Tibial artery (tissue), 4 donors: ENCODE results near the gene MSH6.

Experiments
- DNase-seq, 2 donors: peaks; one replicate each; pipeline ENCODE4 v3.0.0-alpha.2; 2019
- H3K27ac ChIP-seq, 2 donors: fragments of 200-600 bp; sonication (generic) in 1 of 2; 1 replicate in 1 of 2; 2 replicates in 1 of 2; pipeline ENCODE4 v1.5.1; 2018 to 2019; ENCODE audit warnings: mild to moderate bottlenecking in 1 of 2
- H3K27me3 ChIP-seq, 2 donors: fragments of 200-600 bp; sonication (generic) in 1 of 2; one replicate each; pipeline versions ENCODE4 v1.5.1 to v1.6.0; 2016 to 2019
- H3K36me3 ChIP-seq, 3 donors: fragments of 200-600 bp; sonication (generic) in 2 of 3; one replicate each; pipeline ENCODE4 v1.5.1; 2016 to 2019; ENCODE audit warnings: mild to moderate bottlenecking in 2 of 3
- H3K4me1 ChIP-seq, 4 donors: fragments of 200-600 bp; sonication (generic) in 2 of 4; 1 replicate in 3 of 4; 2 replicates in 1 of 4; pipeline ENCODE4 v1.5.1; 2016 to 2019
- H3K4me3 ChIP-seq, 2 donors: fragments of 200-600 bp; sonication (generic) in 1 of 2; 1 replicate in 1 of 2; 2 replicates in 1 of 2; pipeline ENCODE4 v1.5.1; 2018 to 2019; ENCODE audit warnings: mild to moderate bottlenecking in 2 of 2
- H3K9me3 ChIP-seq, 3 donors: fragments of 200-600 bp; sonication (generic) in 1 of 3; one replicate each; pipeline ENCODE4 v1.5.1; 2016 to 2019
- intact Hi-C: fragments of 100-400 bp; cut with DNase I; formaldehyde crosslinking; loops from one replicate; pipeline ENCODE4 v1.15.0; 2023; ENCODE audit warnings: low total_unique reads
- TF ChIP-seq, protein P1 (sequence below), 2 experiments: fragments of 200-600 bp in 1 of 2; fragments of 450-650 bp in 1 of 2; IDR thresholded peaks; one replicate each; pipeline ENCODE4 v1.5.1; 2017 to 2019; ENCODE audit warnings: antibody characterized with exemption in 2 of 2, mild to moderate bottlenecking in 1 of 2, moderate library complexity in 1 of 2

The MSH6 gene

GRCh38 chr2:47784352-47784851, 1.5 kb downstream of the MSH6 start:
- H3K27ac ChIP-seq, result peak overlapping the region; percentile 90 to 93
- H3K36me3 ChIP-seq, result no peaks in the 10 kb centered on the region
- H3K4me3 ChIP-seq, result peak overlapping the region; percentile 86 to 98
- intact Hi-C loops, result loop anchor here (5.0 kb wide), 1 partner anchor 123 kb away; the partner anchor contains the start of gene FBXO11
- H3K9me3 ChIP-seq, result no peaks in the 10 kb centered on the region
- no peaks in the 10 kb centered on the region for H3K27me3 ChIP-seq
- no peak for DNase-seq
- peaks cover 0 to 26% (median 12%) of the 10 kb centered on the region in 4 donors for H3K4me1 ChIP-seq
- TF ChIP-seq, protein P1, sequence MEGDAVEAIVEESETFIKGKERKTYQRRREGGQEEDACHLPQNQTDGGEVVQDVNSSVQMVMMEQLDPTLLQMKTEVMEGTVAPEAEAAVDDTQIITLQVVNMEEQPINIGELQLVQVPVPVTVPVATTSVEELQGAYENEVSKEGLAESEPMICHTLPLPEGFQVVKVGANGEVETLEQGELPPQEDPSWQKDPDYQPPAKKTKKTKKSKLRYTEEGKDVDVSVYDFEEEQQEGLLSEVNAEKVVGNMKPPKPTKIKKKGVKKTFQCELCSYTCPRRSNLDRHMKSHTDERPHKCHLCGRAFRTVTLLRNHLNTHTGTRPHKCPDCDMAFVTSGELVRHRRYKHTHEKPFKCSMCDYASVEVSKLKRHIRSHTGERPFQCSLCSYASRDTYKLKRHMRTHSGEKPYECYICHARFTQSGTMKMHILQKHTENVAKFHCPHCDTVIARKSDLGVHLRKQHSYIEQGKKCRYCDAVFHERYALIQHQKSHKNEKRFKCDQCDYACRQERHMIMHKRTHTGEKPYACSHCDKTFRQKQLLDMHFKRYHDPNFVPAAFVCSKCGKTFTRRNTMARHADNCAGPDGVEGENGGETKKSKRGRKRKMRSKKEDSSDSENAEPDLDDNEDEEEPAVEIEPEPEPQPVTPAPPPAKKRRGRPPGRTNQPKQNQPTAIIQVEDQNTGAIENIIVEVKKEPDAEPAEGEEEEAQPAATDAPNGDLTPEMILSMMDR (IDR thresholded peaks at IDR 0.05), result no peak

DNA sequence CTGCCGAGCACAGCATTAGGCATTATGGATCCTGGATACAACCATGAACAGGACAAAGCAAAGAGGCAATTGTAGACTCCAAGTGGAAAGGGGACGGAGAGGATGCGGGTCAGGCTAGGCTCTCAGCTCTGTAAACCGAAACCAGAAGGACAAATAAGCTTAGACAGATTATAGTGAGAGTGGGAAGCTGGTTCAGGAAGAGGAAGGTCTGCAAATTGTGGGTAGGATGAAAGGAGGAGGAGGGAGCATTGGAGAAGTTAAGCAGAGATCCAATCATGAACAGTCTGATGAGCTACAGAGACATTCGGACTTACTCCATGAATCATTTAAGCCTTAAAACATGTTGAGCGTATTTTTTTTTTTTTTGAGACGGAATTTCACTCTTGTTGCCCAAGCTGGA, 3.0 kb downstream of the MSH6 start:
- no peaks in the 10 kb centered on the region for H3K27me3 ChIP-seq
- no peak overlapping the region for H3K4me3 ChIP-seq
- intact Hi-C loops, result no loop called here
- TF ChIP-seq, protein P1 (IDR thresholded peaks at IDR 0.05), result no peak
- no peak for DNase-seq
- no peaks in the 10 kb centered on the region for H3K9me3 ChIP-seq
- H3K4me1 ChIP-seq, result peaks cover 0 to 32% (median 14%) of the 10 kb centered on the region in 4 donors
- H3K36me3 ChIP-seq, result no peaks in the 10 kb centered on the region
- no peak overlapping the region for H3K27ac ChIP-seq

GRCh38 chr2:47796090-47796697, 13.2 kb downstream of the MSH6 start:
- TF ChIP-seq, protein P1 (IDR thresholded peaks at IDR 0.05), result no peak
- Histone ChIP-seq H3K9me3 (no peaks in the 10 kb centered on the region), H3K4me1 (peaks cover 0 to under 1% (median 0%) of the 10 kb centered on the region in 4 donors), H3K4me3 (no peak overlapping the region), H3K36me3 (peaks cover 51 to 87% (median 63%) of the 10 kb centered on the region in 3 donors), H3K27ac (no peak overlapping the region), H3K27me3 (no peaks in the 10 kb centered on the region)
- intact Hi-C loops, result no loop called here
- no peak for DNase-seq

DNA sequence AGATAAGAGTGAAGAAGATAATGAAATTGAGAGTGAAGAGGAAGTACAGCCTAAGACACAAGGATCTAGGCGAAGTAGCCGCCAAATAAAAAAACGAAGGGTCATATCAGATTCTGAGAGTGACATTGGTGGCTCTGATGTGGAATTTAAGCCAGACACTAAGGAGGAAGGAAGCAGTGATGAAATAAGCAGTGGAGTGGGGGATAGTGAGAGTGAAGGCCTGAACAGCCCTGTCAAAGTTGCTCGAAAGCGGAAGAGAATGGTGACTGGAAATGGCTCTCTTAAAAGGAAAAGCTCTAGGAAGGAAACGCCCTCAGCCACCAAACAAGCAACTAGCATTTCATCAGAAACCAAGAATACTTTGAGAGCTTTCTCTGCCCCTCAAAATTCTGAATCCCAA, 15.7 kb downstream of the MSH6 start:
- Histone ChIP-seq H3K4me3 (no peak overlapping the region), H3K4me1 (no peaks in the 10 kb centered on the region), H3K27ac (no peak overlapping the region), H3K36me3 (peaks cover 74 to 94% (median 87%) of the 10 kb centered on the region in 3 donors), H3K27me3 (no peaks in the 10 kb centered on the region), H3K9me3 (peaks cover 0 to 4% (median 0%) of the 10 kb centered on the region in 3 donors)
- TF ChIP-seq, protein P1 (IDR thresholded peaks at IDR 0.05), result no peak
- DNase-seq, result no peak
- intact Hi-C loops, result no loop called here

DNA sequence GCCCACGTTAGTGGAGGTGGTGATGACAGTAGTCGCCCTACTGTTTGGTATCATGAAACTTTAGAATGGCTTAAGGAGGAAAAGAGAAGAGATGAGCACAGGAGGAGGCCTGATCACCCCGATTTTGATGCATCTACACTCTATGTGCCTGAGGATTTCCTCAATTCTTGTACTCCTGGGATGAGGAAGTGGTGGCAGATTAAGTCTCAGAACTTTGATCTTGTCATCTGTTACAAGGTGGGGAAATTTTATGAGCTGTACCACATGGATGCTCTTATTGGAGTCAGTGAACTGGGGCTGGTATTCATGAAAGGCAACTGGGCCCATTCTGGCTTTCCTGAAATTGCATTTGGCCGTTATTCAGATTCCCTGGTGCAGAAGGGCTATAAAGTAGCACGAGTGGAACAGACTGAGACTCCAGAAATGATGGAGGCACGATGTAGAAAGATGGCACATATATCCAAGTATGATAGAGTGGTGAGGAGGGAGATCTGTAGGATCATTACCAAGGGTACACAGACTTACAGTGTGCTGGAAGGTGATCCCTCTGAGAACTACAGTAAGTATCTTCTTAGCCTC, 16.2 kb downstream of the MSH6 start:
- Histone ChIP-seq H3K27me3 (no peaks in the 10 kb centered on the region), H3K27ac (no peak overlapping the region), H3K4me3 (no peak overlapping the region), H3K4me1 (no peaks in the 10 kb centered on the region), H3K9me3 (peaks cover 0 to 9% (median 0%) of the 10 kb centered on the region in 3 donors), H3K36me3 (peaks cover 78 to 96% (median 91%) of the 10 kb centered on the region in 3 donors)
- DNase-seq, result no peak
- intact Hi-C loops, result no loop called here
- TF ChIP-seq, protein P1 (IDR thresholded peaks at IDR 0.05), result no peak
